HG03460 (cell line): ENCODE data around the gene ELAVL2.

Experiments
- ATAC-seq: cut with Tn5 transposase; IDR thresholded peaks from one replicate; pipeline ENCODE4 v1.9.1; 2021; ENCODE audit not compliant: unreplicated experiment

ELAVL2 gene

GRCh38 chr9:23774266-23774665 is 51.8 kb downstream of the ELAVL2 start:
- no peak for ATAC-seq

DNA sequence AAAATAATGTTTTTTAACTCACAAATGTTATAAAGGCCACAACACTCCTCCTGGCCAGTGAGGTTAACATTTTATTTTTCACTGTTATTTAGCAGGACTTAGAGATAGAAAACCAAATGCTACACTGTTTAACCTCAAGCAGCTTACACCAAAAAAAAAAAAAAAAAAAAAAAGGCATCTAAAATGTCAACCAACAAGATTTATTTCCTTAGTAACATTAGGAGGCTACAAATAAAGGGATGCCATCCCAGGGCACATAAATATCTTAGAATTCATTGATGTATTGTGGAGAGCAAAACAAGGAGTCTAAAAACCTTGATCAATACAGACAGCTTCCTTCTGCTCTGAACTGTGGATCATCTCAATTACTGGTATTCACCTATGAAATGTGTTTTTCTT is 53.7 kb downstream of the ELAVL2 start:
- no peak for ATAC-seq

DNA sequence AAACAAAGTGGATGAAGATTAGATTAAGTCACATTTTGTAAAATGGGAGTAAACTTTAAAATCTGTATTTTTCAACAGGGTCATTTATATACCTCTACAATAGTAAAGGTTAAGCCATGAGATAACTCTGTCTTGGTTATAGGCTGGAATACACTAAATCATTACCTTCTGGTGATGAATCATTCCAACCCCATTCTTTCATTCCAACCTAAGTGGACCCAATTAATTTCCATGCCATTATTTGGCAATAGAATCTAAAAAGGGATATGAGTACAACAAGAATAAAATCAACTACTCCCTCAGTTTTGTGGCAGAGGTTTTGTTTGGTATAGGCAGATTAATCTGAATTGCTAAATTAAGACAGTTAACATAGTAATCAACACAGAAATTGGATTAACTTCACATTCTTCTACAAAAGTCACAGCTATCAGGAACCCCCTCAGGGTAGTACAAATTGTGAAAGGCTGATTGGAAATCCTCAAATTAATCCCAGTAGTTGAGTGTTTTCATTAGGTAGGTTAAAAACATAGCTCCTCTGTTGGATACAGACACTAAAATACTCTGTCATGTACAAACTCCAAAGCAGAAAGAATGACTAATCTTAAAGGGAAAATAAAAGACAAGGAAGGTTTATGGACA is 54.2 kb downstream of the ELAVL2 start:
- ATAC-seq, result no peak

GRCh38 chr9:23769307-23769935 is 56.6 kb downstream of the ELAVL2 start:
- no peak for ATAC-seq

GRCh38 chr9:23768861-23769260 is 57.2 kb downstream of the ELAVL2 start:
- no peak for ATAC-seq

GRCh38 chr9:23766613-23767012 is 59.4 kb downstream of the ELAVL2 start:
- no peak for ATAC-seq

DNA sequence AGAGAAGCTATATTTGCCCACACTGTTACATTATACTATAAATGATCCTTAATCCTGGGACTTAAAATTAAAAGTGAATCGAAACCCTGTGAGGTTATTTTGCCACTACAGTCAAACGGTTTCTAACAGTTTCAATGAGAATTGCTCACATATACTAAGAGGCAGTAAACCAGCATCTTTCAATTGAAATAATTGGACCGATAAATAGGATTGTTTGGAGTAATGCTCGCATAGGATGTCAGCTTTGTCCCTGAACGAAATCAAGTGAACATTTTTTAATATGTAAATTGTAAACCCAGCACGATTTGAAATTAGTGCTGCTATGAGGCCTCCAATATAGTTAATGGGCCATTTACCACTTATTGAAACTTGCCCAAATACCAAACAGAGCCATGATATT is 60.5 kb downstream of the ELAVL2 start:
- no peak for ATAC-seq

GRCh38 chr9:23764219-23764618 is 61.8 kb downstream of the ELAVL2 start:
- ATAC-seq, result no peak

DNA sequence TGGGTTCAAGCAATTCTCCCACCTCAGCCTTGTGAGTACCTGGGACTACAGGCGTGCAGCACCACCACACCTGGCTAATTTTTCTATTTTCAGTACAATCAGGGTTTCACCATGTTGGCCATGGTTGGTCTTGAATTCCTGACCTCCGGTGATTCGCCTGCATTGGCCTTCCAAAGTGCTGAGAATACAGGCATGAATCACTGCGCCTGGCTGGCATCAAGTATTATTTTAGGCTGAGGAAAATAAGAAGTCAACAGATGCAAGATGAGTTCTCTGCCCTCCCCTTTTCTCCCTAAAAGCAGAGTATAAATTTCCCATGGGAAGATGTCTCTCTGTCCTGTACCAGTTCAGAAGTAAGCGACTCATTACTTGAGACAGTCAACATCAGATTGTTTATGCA is 71.5 kb downstream of the ELAVL2 start:
- no peak for ATAC-seq

DNA sequence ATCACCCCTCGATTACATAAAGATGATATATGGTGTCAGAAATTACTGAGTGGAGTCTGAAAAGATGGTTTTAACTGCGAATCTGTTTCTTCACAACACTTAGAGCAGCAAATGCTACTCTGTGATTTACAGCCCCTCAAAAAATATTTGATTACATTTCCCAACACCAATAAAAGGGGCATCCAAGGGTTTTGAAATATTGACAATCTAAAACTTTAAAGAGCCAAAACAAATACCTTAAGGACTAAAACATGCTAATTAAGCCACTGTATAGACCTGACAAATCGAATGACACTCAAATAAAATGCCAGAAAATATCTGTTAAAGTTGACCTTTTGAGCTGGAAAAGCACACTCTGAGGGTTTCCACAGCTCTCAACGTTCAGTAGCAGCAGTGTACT is 73.2 kb downstream of the ELAVL2 start:
- ATAC-seq, result no peak

DNA sequence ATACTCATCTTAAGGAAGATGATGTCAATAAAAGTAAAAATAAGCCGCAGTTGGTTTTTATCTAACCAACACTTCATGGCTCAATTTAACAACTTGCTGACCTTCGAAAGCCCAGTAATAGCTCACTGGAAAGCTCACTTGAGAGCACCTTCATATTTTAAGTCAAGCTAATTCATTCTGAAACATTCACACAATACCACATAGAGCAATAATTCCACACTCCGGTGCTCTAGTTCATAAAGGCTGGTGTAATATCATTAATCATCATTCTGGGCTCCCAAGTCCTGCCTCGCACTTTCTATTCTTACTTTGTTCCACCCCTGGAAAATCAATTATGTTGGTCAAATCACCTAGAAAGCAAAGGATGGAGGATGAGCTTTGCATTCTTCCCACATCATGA is 74.4 kb downstream of the ELAVL2 start:
- no peak for ATAC-seq

DNA sequence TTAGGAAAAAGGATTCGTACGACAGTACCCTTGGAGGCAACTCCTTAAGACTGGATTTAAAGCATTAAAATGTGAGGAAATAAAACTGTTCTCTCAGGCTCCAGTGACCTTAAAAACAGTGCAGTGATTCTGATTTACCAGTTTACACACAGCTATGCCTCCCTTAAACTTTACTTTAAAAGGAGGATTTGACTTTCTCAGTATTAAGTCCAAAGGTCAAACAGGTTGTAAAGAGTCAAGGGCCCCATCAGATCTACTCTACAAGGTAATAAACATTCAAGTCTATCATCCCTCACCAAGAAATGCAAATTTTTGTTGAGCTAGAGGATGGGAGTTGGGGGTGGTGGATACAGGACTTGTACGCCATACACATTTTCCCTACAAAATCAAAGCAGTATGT is 75.2 kb downstream of the ELAVL2 start:
- ATAC-seq, result no peak

DNA sequence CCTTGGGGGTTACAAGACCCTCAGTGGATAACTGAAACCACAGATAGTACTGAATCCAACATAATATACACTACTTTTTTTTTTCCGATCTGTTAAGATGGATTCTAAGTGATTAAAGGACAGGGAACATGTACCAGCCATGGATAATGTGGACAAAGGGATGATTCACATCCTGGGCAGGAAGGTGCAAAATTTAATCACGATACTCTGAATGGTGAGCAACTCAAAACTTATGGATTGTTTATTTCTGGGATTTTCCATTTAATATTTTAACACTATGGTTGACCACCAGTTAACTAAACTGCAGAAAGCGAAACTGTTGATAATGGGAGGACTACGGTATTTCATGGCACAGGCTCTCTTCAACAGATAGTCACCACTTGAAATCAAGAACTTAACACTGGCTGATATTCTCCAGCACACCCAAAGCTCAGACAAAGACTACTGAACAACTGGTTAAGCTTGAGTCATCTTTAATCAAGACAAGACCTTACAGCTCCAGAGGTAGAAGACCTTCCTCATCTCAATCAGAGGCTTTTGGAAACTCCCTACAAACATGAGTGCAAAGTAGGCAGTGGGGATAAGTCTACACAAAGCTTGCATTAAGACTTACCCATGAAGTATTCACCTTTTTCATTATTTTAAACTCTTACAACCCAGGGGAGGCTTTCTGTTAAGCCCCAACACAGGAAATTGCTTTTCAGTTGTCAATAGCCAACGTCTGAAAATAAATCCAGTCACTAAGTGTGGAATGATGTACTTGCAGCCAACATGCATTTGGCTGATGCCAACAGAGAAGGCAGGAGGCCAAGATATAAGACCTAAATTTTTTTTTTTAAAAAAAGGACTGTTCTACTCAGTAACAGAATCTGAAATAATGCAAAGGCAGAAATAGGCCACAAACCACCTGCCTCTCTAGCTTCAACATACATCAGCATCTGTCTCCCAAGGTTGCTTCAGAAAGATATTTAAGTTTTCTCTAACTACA is 78.7 kb downstream of the ELAVL2 start:
- ATAC-seq, result no peak

DNA sequence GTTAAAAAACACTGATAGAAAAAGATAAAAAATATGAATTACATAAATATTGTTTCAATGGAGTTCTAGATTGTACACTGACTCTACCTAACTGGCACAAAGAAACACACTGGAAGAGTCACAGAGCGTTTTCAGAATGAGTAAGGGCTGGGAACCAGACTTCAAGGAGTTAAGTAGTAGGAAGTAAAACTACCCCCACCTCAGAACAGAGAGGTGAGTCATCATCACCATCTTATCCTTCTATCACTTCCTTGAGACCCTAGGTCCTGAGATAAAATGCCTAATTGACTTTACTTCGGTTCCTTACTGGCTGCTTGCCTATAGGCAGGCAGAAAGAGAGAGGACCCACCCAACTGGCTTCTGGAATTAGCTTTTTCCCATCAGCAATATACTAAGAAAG is 79.7 kb downstream of the ELAVL2 start:
- no peak for ATAC-seq

DNA sequence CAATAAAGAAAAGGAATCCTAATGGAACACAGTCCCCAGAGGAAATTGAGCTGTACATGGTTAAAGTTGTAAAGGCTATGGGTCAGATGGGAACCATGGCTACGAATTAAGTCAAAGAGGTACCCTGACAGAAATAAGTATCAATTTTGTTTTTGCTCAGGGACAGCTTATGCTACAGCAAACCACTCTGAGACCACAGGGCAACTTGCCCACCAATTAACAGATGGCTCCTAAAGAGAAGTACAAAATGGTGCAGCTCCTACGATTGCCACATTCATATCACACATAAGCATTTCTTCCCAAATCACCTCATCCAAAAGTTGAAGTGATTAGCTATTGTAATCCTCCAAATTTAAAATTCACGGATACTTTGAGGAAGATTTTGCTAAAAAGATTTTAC is 83.0 kb downstream of the ELAVL2 start:
- no peak for ATAC-seq

DNA sequence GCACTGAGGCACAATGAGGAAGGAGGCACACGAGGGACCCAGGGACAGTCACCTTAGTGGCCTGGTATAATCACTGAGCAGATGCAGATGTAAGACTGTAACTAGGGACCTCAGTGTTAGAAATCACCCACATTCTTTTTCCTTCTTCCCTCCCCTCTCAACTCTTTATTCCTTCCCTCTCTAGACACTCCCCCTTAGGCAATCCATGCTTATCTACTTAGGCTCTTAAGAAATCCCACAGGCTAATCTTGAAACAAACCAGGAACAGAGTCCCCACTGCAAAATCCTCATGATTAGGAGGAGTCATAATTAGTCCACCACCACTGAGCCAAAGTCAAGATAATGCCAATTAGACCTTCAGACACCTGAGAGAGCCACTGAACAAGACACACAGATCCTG is 84.7 kb downstream of the ELAVL2 start:
- no peak for ATAC-seq

GRCh38 chr9:23740531-23740930 is 85.5 kb downstream of the ELAVL2 start:
- ATAC-seq, result no peak

GRCh38 chr9:23739753-23740152 is 86.3 kb downstream of the ELAVL2 start:
- no peak for ATAC-seq

- no peak for ATAC-seq
Observed at GRCh38 chr9:23736293-23736692, 89.7 kb downstream of the ELAVL2 start.

- ATAC-seq, result no peak
Observed at GRCh38 chr9:23733495-23734078, 92.5 kb downstream of the ELAVL2 start.

GRCh38 chr9:23731353-23731752 is 94.7 kb downstream of the ELAVL2 start:
- no peak for ATAC-seq

DNA sequence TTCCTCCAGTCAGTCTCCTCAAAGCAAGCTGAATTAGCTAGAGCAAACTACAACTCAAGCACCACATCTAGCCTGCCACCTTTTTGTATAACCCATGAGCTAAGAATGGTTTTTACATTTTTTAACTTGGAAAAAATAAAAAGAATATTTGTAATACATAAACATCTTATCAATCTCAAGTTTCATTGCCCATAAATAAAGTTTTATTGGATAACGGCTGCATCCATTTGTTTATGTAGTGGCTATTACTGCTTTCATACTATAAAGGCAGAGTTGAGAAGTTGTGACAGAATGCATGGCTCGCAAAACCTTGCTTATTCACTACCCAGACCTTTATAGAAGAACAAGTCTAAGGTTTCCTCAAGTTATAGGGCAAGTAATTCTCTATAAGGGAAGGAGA is 95.7 kb downstream of the ELAVL2 start:
- ATAC-seq, result no peak
